Measurements from ENCODE around the gene ERC1. TPM values are rescaled to one million over a fixed set of nuclear protein-coding genes. Genes with fewer than 3 reads are reported as not detected.
"Not testable (repeated sequence)": the region's sequence is repeated elsewhere in the genome, so short reads cannot be mapped to it uniquely, and the experiment has no call there.

The ERC1 gene
- total and polyA plus RNA-seq, 2 donors from 2014 or later, result 5.1 to 68.3 TPM

DNA sequence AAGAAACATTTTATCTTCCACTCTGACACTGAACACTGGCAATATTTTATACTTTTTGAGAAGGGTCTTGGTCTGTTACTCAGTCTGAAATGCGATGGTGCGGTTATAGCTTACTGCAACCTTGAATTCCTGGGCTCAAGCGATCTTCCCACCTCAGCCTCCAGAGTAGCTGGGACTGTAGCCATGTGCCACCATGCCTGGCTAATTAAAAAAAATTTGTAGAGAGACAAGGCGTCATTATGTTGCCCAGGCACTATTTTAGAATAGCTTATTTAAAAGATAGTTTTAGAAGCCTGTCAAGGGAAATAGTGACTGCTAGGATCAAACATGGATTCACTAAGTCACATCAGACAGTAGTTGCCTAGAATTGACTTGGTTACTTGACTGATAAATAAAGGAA lies 5.9 kb downstream of the ERC1 start:
- Histone ChIP-seq H3K4me3 (ENCODE audit: low read length in 3 of 3) (no peak overlapping the region), H3K27me3 (ENCODE audit: control insufficient read depth, insufficient read depth, low read length) (no peaks in the 10 kb centered on the region), H3K9me3 (ENCODE audit: control insufficient read depth in 2 of 3, insufficient read depth in 1 of 3, low read length in 3 of 3) (no peaks in the 10 kb centered on the region), H3K27ac (ENCODE audit: low read depth in 2 of 2, low read length in 2 of 2) (no peak overlapping the region), H3K9ac (ENCODE audit: low read length in 3 of 3) (no peak overlapping the region), H3K4me1 (ENCODE audit: control insufficient read depth in 2 of 3, insufficient read depth in 2 of 3, low read depth in 1 of 3, low read length in 3 of 3) (peaks cover 0 to 7% (median 6%) of the 10 kb centered on the region in 3 donors), H3K36me3 (ENCODE audit: control insufficient read depth in 2 of 3, insufficient read depth in 3 of 3, low read length in 3 of 3) (no peaks in the 10 kb centered on the region)
- no peak for DNase-seq
- intact Hi-C loops (cut with DNase I), result no loop called here
- no peak for FAIRE-seq
- TF ChIP-seq, protein P1, sequence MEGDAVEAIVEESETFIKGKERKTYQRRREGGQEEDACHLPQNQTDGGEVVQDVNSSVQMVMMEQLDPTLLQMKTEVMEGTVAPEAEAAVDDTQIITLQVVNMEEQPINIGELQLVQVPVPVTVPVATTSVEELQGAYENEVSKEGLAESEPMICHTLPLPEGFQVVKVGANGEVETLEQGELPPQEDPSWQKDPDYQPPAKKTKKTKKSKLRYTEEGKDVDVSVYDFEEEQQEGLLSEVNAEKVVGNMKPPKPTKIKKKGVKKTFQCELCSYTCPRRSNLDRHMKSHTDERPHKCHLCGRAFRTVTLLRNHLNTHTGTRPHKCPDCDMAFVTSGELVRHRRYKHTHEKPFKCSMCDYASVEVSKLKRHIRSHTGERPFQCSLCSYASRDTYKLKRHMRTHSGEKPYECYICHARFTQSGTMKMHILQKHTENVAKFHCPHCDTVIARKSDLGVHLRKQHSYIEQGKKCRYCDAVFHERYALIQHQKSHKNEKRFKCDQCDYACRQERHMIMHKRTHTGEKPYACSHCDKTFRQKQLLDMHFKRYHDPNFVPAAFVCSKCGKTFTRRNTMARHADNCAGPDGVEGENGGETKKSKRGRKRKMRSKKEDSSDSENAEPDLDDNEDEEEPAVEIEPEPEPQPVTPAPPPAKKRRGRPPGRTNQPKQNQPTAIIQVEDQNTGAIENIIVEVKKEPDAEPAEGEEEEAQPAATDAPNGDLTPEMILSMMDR (IDR thresholded peaks at IDR 0.05; ENCODE audit: borderline replicate concordance, extremely low read depth, insufficient read depth), result no peak

DNA sequence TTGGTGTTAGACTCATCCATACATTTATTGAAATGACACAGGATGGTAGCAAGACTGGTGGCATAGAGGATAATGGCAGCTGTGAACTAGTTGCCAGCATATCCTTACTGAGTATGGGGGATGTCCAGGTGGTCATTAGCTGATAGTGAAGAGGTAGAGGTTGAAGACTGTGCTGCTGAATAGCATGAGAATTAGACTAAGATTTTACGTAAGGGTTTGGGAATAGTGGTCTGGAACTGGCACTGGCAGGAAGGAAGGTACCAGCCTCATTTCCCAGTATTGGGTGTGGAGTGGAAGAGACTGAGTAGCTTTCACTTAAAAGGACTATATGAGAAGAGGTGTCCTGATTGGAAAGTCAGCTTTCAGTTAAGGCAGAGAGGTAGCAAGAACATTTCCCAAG lies 6.5 kb downstream of the ERC1 start:
- H3K36me3 ChIP-seq (ENCODE audit: control insufficient read depth in 2 of 3, insufficient read depth in 3 of 3, low read length in 3 of 3), result no peaks in the 10 kb centered on the region
- no peak for FAIRE-seq
- no peak overlapping the region for H3K9ac ChIP-seq (ENCODE audit: low read length in 3 of 3)
- no peaks in the 10 kb centered on the region for H3K27me3 ChIP-seq (ENCODE audit: control insufficient read depth, insufficient read depth, low read length)
- intact Hi-C loops (cut with DNase I), result no loop called here
- DNase-seq, result no peak
- no peak overlapping the region for H3K4me3 ChIP-seq (ENCODE audit: low read length in 3 of 3)
- no peak overlapping the region for H3K27ac ChIP-seq (ENCODE audit: low read depth in 2 of 2, low read length in 2 of 2)
- no peaks in the 10 kb centered on the region for H3K9me3 ChIP-seq (ENCODE audit: control insufficient read depth in 2 of 3, insufficient read depth in 1 of 3, low read length in 3 of 3)
- peaks cover 0 to 2% (median under 1%) of the 10 kb centered on the region in 3 donors for H3K4me1 ChIP-seq (ENCODE audit: control insufficient read depth in 2 of 3, insufficient read depth in 2 of 3, low read depth in 1 of 3, low read length in 3 of 3)
- TF ChIP-seq, protein P1 (IDR thresholded peaks at IDR 0.05; ENCODE audit: borderline replicate concordance, extremely low read depth, insufficient read depth), result no peak

DNA sequence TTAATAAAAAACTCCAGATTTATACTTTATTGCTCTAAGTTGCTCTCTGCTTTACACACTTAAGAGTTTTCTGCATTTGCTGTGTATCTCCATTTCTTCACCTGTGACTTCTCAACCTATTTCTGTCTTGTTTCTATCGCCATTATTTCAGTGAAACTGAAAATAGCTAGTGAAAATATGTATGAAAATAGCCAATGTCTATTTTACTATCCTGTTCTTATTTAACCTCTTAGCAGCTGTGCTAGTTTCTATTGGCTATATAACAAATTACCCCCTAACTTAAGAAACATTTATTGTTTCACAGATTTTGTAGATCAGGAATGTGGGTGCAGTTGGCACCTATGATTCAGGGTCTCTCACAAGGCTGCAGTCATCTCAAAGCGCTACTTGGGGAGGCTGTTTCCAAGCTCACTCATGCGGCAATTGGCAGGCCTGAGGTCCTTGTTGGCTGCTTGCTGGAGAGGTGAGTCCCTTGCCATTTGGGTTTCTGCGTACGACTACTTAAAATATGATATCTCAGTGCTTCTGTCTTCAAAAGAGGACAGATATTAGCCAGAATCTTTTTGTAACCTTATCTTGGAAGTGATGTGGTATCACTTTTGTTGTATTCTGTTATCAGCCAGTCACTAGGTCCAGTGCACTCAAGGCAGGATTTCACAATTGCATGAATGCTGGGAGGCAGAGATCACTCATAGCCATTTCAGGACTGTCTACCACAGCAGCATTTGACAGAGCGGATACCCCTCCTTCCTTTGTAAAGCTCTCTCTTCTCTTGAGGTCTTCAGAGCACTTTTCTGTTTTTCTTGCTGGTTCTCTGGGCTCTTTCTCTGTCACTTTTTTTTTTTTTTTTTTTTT lies 7.2 kb downstream of the ERC1 start:
- no peaks in the 10 kb centered on the region for H3K27me3 ChIP-seq (ENCODE audit: control insufficient read depth, insufficient read depth, low read length)
- TF ChIP-seq, protein P1 (IDR thresholded peaks at IDR 0.05; ENCODE audit: borderline replicate concordance, extremely low read depth, insufficient read depth), result no peak
- H3K4me1 ChIP-seq (ENCODE audit: control insufficient read depth in 2 of 3, insufficient read depth in 2 of 3, low read depth in 1 of 3, low read length in 3 of 3), result no peaks in the 10 kb centered on the region
- H3K9me3 ChIP-seq (ENCODE audit: control insufficient read depth in 2 of 3, insufficient read depth in 1 of 3, low read length in 3 of 3), result no peaks in the 10 kb centered on the region
- H3K4me3 ChIP-seq (ENCODE audit: low read length in 3 of 3), result no peak overlapping the region
- no peaks in the 10 kb centered on the region for H3K36me3 ChIP-seq (ENCODE audit: control insufficient read depth in 2 of 3, insufficient read depth in 3 of 3, low read length in 3 of 3)
- peak in 2 of 5 donors; percentile 2 to 4 for DNase-seq
- no peak overlapping the region for H3K9ac ChIP-seq (ENCODE audit: low read length in 3 of 3)
- FAIRE-seq, result no peak
- no peak overlapping the region for H3K27ac ChIP-seq (ENCODE audit: low read depth in 2 of 2, low read length in 2 of 2)
- intact Hi-C loops (cut with DNase I), result no loop called here

DNA sequence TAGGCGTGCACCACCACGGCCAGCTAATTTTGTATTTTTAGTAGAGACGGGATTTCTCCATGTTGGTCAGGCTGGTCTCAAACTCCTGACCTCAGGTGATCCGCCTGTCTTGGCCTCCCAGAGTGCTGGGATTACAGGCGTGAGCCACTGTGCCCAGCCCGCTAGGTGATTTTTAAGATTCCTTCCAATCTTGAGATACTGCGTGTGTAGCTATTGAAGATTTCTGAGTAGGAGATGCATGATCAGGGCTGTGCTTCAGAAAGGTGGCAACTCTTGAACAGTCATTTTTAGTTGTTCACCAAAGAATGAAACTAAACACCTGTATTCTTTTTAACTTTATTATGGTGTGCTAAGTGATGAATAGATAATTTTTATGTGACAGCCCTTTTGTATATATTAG lies 8.7 kb downstream of the ERC1 start:
- intact Hi-C loops (cut with DNase I); H3K9ac ChIP-seq (ENCODE audit: low read length in 3 of 3); DNase-seq; H3K4me3 ChIP-seq (ENCODE audit: low read length in 3 of 3); H3K27me3 ChIP-seq (ENCODE audit: control insufficient read depth, insufficient read depth, low read length); H3K27ac ChIP-seq (ENCODE audit: low read depth in 2 of 2, low read length in 2 of 2); H3K9me3 ChIP-seq (ENCODE audit: control insufficient read depth in 2 of 3, insufficient read depth in 1 of 3, low read length in 3 of 3); H3K4me1 ChIP-seq (ENCODE audit: control insufficient read depth in 2 of 3, insufficient read depth in 2 of 3, low read depth in 1 of 3, low read length in 3 of 3); FAIRE-seq; H3K36me3 ChIP-seq (ENCODE audit: control insufficient read depth in 2 of 3, insufficient read depth in 3 of 3, low read length in 3 of 3): not testable (repeated sequence)

Data from kidney (tissue), 14 donors.